HG02642 (cell line): ENCODE data around the gene DVL1.

Source experiments
- ATAC-seq: cut with Tn5 transposase; IDR thresholded peaks from one replicate; pipeline ENCODE4 v1.9.1; 2021; ENCODE audit warnings: mild to moderate bottlenecking; ENCODE audit not compliant: unreplicated experiment, poor library complexity

Gene DVL1

DNA sequence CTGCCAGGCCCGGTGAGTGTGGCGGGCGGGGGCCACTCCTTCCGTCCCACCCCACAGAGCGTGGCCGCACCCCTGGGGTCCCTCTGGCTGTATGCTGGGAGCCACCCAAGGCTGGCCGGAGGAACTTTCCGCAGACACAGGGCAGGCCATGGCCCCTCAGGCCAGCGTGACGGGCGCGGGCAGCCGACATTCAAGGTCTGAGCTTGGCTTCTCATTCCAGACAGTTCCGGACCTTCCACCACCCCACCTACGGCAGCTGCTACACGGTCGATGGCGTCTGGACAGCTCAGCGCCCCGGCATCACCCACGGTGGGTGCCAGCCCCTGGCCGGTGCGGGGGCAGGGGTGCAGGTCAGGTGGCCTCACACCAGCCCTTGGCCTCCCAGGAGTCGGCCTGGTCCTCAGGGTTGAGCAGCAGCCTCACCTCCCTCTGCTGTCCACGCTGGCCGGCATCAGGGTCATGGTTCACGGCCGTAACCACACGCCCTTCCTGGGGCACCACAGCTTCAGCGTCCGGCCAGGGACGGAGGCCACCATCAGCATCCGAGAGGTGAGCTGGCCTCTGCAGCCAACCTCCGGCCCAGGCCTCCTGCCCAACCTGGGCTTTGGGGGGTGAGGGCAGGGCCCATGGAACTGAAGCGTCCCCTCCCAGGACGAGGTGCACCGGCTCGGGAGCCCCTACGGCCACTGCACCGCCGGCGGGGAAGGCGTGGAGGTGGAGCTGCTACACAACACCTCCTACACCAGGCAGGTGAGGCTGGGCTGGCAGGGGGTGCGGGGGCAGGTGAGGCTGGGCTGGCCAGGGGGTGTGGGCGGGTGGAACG, 61.7 kb downstream of the DVL1 start:
- no peak for ATAC-seq

DNA sequence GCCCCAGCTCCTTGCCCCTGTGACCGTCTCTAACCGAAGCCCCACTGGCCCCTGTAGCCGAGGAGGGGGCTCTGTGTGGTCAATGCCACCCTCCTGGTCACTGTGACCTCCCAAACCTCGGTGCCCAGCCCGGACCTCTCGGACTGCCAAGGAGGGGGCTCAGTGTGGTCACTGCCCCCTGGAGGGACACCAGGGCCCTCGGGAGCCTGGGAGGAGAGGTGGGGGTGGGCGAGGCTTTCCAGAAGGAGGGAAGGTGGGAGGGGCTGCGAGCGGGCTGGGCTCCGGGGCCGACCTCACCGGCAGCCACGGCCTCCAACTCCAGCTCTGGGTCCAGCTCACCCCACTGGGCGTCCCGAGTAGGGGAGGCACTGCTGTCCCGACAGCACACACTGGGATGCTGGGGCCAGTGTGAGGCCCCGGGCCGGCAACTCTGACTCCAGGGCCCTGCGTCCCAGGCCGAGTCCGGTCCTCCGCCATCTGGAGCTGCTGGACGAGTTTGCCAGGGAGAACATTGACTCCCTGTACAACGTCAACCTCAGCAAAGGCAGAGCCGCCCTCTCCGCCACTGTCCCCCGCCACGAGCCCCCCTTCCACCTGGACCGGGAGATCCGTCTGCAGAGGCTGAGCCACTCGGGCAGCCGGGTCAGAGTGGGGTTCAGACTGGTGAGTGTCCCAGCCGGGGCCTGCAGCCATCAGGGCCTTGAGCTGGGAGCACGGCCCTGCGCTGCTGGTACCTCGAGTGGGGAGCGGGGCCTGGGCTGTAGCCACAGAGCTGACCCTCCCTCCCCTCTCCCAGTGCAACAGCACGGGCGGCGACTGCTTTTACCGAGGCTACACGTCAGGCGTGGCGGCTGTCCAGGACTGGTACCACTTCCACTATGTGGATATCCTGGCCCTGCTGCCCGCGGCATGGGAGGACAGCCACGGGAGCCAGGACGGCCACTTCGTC, 62.6 kb downstream of the DVL1 start:
- ATAC-seq: no peak

DNA sequence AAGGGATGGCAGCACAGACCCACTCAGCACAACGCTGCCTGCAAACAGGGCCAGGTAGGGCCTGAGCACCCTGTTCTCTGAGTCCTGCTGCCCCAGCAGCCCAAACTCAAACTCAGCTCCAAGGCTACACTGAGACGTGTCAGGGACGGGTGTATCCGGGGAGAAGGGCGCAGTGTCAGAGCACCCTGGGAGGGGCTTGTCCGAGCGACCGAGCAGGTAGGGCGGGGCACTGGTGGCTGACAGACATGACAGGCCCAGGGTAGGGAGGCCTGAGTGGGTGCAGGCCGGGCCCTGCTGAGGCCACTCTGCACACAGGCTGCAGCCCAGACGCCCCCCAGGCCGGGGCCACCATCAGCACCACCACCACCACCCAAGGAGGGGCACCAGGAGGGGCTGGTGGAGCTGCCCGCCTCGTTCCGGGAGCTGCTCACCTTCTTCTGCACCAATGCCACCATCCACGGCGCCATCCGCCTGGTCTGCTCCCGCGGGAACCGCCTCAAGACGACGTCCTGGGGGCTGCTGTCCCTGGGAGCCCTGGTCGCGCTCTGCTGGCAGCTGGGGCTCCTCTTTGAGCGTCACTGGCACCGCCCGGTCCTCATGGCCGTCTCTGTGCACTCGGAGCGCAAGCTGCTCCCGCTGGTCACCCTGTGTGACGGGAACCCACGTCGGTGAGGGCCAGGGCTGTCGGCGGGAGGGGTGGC, 63.5 kb downstream of the DVL1 start:
- ATAC-seq: no peak
